Measurements from ENCODE around the gene CENPF. TPM values are rescaled to one million over a fixed set of nuclear protein-coding genes. Genes with fewer than 3 reads are reported as not detected.
A peak's percentile ranks its signal among the peaks of the same experiment; 100 is the strongest.
"Not testable (repeated sequence)": the region's sequence is repeated elsewhere in the genome, so short reads cannot be mapped to it uniquely, and the experiment has no call there.

CENPF gene
- 37.8 and 65.5 TPM in 2 replicates for total RNA-seq (2014; rRNA removed; shearing (Covaris generic))

DNA sequence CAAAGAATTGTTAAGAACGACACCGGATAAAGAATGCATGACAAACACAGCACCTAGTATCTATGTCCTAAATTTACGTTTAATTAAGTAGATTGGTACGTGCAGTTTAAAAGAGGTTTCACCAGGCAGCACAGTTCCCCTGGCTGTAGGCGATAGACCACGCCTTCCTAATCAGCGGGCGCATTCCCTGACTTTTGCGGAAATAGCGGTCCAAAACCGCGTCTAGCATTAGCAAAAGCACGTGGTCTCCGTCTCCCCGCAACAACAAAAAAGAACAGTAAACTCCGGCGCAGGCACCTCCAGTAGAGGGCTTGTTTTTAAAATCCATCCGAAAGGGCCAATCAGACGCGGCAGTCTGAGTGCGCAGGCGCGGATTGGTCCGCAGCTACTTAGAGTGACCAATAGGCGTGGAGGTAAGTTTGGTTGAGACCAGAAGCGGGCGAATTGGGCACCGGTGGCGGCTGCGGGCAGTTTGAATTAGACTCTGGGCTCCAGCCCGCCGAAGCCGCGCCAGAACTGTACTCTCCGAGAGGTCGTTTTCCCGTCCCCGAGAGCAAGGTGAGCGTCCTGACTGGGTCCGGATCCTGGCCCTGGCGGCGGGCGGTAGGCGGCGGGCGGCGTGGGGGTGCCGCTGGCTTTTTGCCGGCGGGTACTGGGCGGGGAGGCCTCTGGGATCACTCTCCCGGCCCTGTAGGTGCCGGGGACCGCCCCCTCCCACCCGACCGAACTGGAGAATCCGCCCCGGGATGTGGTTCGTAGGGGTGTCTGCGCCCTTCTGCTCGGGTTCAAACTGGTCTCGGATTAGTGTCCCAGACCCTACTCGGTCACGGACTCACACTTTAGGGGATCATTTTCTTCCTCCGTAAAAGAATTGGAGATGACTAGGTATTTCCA is at the start of gene CENPF:
Gene CENPF (plus strand): TSS at position 432 of the 894 bp plus-strand sequence. CDS start 10,560 bp downstream, outside the sequence.
- DNase-seq (ENCODE audit: low spot score), result peak; percentile 99

DNA sequence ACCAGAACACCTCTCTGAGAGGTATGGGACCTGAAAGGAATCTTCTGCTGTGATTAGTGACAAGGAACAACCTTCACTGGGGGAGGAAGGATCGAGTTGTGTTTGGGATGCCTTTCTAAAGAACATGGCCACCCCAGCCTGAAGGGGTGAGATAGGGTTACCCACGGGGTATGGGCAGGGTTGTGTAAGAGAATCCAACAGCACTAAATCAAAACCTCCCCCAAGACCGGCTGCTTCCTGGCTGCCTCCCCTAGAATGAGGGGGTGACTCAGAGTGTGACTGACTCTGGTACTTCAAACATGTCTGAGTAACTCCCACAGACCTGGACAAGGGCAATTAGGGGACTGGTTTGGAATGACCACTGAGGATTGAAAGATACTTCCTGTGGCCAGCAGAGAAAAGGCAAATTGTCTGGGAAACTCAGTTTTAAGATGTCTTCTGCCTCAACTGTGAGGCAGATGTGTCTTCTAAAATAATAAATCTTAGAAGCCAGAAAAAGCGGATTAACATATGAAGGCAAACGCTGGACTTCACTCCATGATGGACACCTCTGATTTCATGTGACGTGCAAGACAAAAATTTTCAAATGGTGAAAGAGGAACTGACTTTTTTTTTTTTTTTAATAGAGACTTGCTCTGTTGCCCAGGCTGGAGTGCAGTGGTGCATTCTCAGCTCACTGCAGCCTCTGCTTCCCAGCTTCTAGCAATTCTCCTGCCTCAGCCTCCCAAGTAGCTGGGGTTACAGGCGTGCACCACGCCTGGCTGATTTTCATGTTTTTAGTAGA is 44.9 kb upstream of the CENPF start:
- peak; percentile 35 for DNase-seq (ENCODE audit: low spot score)

DNA sequence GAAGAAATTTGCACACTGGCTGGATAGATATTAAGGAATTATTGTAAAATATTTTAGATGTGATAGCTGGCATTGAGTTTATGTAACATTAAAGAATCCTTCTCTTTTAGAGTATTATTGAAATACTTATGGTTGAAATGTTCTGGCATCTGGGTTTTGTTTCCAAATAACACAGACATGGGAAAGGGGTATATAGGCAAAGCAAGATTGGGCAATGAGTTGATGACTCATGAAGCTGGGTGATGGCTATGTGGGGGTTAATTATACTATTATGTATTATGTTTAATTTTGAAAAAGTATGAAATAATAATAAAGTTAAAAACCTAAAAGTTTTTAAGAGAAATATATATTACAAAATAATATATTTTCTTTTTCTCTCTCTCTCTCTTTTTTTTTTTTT is 39.1 kb upstream of the CENPF start:
- DNase-seq (ENCODE audit: low spot score), result no peak

DNA sequence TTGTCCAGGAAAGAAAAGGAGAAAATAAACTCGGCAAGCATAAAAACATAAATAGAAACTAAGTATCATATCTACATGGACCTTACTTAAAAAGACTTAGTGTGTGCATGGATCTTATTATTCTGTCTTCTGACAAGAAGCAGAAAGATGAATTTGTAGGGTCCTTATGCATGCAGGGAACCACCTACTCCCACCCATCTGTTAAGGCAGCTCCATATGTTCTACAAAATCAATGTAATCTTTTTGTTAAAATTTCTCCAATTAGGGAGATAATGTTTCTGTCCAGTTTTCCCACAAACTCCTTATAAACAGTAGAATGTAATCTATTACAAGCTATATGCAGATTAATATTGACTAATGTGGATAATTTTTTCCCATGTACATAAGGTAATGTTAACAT is 37.7 kb upstream of the CENPF start:
- DNase-seq (ENCODE audit: low spot score), result no peak

GRCh38 chr1:214566158-214567104 is 36.6 kb upstream of the CENPF start:
- DNase-seq (ENCODE audit: low spot score), result no peak

DNA sequence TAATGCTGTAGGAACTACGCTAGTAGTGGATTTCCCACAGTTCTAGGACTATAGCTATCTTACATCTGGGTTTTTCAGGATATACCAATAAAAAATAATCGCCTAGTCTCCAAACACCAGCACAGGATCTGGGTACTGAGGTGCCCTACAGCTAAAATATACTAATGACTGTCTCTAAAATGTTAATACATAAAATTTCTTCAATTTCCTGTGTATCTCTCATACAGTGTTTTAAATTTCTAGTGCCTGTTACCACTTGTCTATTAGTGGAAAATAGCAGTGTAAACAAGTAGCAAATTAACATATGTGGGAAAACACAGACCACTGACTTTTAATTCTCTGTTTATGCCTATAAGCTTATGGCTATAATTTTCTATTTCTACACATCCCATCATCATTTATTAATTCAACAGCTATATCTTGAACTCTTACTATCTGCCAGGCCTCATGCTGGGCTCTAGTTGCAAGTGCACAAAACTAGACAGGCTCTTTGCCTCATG is 35.5 kb upstream of the CENPF start:
- DNase-seq (ENCODE audit: low spot score), result no peak

DNA sequence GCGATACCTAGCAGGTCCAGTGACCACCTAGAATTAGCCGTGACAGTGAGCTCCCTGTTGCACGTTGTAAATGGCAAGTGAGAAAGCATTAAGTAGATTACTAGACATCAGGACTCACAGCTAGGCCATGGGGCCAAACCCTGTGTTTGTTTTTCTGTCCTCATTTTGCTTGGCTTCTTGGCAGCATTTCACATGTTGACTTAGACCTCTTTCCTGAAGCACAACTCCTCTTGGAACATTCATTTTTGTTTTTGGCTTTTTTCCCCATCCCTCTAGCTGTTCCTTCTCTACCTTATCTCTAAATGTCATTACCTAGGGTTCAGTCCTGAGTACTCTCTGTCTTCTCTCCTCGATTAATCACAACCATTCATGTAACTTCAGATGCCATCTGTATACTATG is 34.7 kb upstream of the CENPF start:
- no peak for DNase-seq (ENCODE audit: low spot score)

DNA sequence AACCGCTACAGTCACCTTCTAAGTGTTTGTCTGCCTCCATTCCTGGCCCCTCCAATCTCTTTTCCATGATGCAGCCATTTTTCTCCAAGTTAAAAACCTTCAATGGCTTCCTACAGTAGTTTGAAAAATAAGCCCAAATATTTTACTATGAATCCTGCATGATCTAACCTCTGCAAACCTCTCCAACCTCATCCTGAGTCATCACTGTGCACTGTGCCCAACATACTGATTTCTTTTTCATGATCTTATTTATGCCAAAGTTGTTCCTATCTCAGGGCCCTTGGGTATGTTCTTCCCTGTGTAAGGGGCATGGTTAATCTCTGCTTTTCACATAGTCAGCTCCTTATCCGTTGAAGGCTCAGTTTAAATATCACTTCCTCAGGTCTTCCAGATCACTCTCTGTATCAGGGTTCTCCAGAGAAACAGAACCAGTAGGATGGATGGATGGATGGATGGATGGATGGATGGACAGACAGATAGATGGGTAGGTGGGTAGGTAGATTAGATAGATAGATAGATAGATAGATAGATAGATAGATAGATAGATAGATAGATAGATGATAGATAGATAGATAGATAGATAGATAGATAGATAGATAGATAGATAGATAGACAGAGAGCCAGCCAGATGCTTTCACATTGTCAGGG is 33.5 kb upstream of the CENPF start:
- no peak for DNase-seq (ENCODE audit: low spot score)

DNA sequence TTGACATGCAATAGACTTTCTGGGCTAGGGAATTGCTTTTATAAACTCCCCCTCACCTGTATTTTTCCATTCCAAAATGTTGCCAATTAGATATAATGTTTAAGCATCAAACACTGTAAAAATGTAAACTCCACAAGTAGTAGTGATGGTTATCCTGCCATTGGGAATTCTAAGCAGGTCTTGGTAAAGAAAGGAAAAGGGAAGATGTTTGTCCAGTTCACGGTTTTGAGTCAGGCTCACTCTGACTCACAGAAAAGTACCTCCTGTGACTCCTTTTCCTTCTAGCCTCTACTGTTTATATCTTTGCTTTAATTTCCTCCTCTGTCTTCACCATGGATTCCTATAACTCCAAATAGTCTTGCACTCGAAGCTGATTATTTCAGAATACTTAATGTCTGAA is 32.6 kb upstream of the CENPF start:
- no peak for DNase-seq (ENCODE audit: low spot score)

- DNase-seq (ENCODE audit: low spot score), result no peak
These were observed 31.7 kb upstream of the CENPF start for GRCh38 chr1:214571281-214571680.

- no peak for DNase-seq (ENCODE audit: low spot score)
These were observed 29.3 kb upstream of the CENPF start for GRCh38 chr1:214573386-214574318.

GRCh38 chr1:214574598-214575411 is 28.2 kb upstream of the CENPF start:
- no peak for DNase-seq (ENCODE audit: low spot score)

GRCh38 chr1:214576120-214576519 is 26.9 kb upstream of the CENPF start:
- not testable (repeated sequence) for DNase-seq (ENCODE audit: low spot score)

DNA sequence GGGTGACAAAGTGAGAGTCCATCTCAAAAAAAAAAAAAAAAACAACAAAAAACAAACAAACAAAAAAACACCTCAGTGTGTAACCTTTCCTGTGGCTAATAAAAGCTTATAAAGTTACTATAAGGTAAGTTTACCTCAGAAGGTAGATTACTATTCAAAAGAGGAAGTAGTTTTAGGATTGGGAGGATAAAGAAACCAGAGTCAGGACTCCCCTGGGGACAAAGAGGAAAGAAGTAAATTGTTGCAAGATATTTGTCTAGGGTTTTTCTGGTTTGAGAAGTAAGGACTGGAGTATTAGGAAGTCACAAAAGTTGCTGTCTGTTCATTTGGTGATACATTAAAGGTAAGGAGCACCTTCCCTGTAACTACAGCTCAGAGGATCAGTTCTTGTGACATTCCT is 23.8 kb upstream of the CENPF start:
- DNase-seq (ENCODE audit: low spot score), result no peak

GRCh38 chr1:214581785-214582184 is 21.2 kb upstream of the CENPF start:
- DNase-seq (ENCODE audit: low spot score), result peak; percentile 78

GRCh38 chr1:214582289-214582891 is 20.6 kb upstream of the CENPF start:
- no peak for DNase-seq (ENCODE audit: low spot score)

DNA sequence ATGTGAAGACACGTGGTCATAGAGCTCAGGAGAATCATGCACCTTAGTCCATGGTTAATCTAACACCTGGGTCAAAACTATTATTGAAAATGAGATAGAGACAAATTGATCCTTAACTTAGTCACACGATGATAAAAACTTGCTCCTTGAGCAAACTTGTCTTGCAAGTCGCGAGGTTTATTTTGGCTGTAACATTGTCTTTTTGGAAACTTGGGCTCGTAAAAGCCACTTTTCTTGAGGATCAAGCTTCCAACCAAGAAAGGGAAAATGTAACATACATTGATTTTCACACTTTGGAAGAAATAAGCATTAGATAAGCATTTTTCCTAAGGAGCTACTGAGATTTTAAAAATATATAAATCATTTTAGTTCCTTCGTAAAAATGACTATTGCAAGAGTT is 19.9 kb upstream of the CENPF start:
- no peak for DNase-seq (ENCODE audit: low spot score)

- no peak for DNase-seq (ENCODE audit: low spot score)
These were observed 19.0 kb upstream of the CENPF start for GRCh38 chr1:214583824-214584554.

Measured in H4 (cell line).